RPMI8226 (cell line): ENCODE data around the gene MATK.
A peak's percentile ranks its signal among the peaks of the same experiment; 100 is the strongest.
"Not testable (repeated sequence)": the region's sequence is repeated elsewhere in the genome, so short reads cannot be mapped to it uniquely, and the experiment has no call there.

Experiments
- DNase-seq: peaks from one replicate; pipeline ENCODE4 v3.0.0-alpha.2; 2015

MATK gene

GRCh38 chr19:3769494-3769893, 16.7 kb downstream of the MATK start:
- no peak for DNase-seq

- no peak for DNase-seq
Measured at GRCh38 chr19:3768748-3769099, 17.5 kb downstream of the MATK start.

GRCh38 chr19:3768015-3768747, 18.0 kb downstream of the MATK start:
- no peak for DNase-seq

- no peak for DNase-seq
Measured at GRCh38 chr19:3767050-3767449, 19.1 kb downstream of the MATK start.

- DNase-seq: no peak
Measured at GRCh38 chr19:3766520-3766919, 19.7 kb downstream of the MATK start.

GRCh38 chr19:3765757-3766156, 20.4 kb downstream of the MATK start:
- not testable (repeated sequence) for DNase-seq

- DNase-seq: no peak
Measured at GRCh38 chr19:3765121-3765520, 21.1 kb downstream of the MATK start.

GRCh38 chr19:3762501-3763459, 23.4 kb downstream of the MATK start, which contains the start of gene MRPL54:
Gene MRPL54, plus strand, starts transcription at chr19:3762682. Its CDS starts 19 bp downstream, at chr19:3762701.
- peak; percentile 99 for DNase-seq

- DNase-seq: no peak
Measured at GRCh38 chr19:3762130-3762473, 24.1 kb downstream of the MATK start.

- DNase-seq: peak; percentile 95
Measured at GRCh38 chr19:3761382-3762129, 24.6 kb downstream of the MATK start, which contains the start of gene APBA3. Gene APBA3, minus strand, starts transcription at chr19:3761692. Its CDS starts 1,428 bp downstream, at chr19:3760264.

- DNase-seq: no peak
Measured at GRCh38 chr19:3760871-3761361, 25.3 kb downstream of the MATK start.

GRCh38 chr19:3759482-3760254, 26.5 kb downstream of the MATK start:
- no peak for DNase-seq

- not testable (repeated sequence) for DNase-seq
Measured at GRCh38 chr19:3758297-3758696, 27.9 kb downstream of the MATK start.

- DNase-seq: not testable (repeated sequence)
Measured at GRCh38 chr19:3757705-3758104, 28.5 kb downstream of the MATK start.

- no peak for DNase-seq
Measured at GRCh38 chr19:3753631-3754410, 32.4 kb downstream of the MATK start.

GRCh38 chr19:3752492-3752891, 33.7 kb downstream of the MATK start:
- no peak for DNase-seq

GRCh38 chr19:3751236-3751635, 34.9 kb downstream of the MATK start:
- no peak for DNase-seq

- DNase-seq: no peak
Measured at GRCh38 chr19:3750211-3750610, 36.0 kb downstream of the MATK start.

GRCh38 chr19:3748965-3749364, 37.2 kb downstream of the MATK start:
- DNase-seq: peak; percentile 63

GRCh38 chr19:3746371-3747056, 39.7 kb downstream of the MATK start:
- DNase-seq: no peak
